GM12878 (cell line): ENCODE results near the gene PAX6. TPM values are rescaled to one million over a fixed set of nuclear protein-coding genes. Genes with fewer than 3 reads are reported as not detected.

Experiments used
- ATAC-seq: fragments of 200-7000 bp; cut with Tn5 transposase; 3 replicates; pipeline ENCODE4 v1.9.1; 2020; ENCODE audit warnings: mild to moderate bottlenecking, moderate library complexity
- BruUV-seq: library from RNA; stranded (reverse); fragments of 400-500 nt; replicated peaks from 2 replicates; lab custom pipeline; 2021; lab: Mats Ljungman, UMichigan
- CTCF ChIA-PET: fragments of 300-600 bp; sonication (Branson Sonifier 250); formaldehyde crosslinking; extraction: SDS; loops from one replicate; lab custom pipeline; 2021; ENCODE audit warnings: inconsistent platforms; lab: Yijun Ruan, JAX
- POLR2A ChIA-PET: fragments of 350-600 bp; formaldehyde crosslinking; extraction: SDS; loops from one replicate; lab custom pipeline; 2021; ENCODE audit warnings: inconsistent platforms; lab: Charles Lee
- RAD21 ChIA-PET: fragments of 300-600 bp; sonication (Branson Sonifier 250); formaldehyde crosslinking; loops from one replicate; lab custom pipeline; 2023; ENCODE audit warnings: antibody characterized with exemption; ENCODE audit not compliant: unreplicated experiment; lab: Charles Lee
- SMC1A ChIA-PET: fragments of 300-600 bp; sonication (Branson Sonifier 250); formaldehyde crosslinking; loops from one replicate; lab custom pipeline; 2023; ENCODE audit not compliant: unreplicated experiment, uncharacterized antibody; lab: Charles Lee
- DNase-seq: peaks from one replicate; pipeline ENCODE4 v3.0.0-alpha.2; 2011; ENCODE audit warnings: low read depth, low spot score
- FAIRE-seq: peaks from 3 replicates; lab custom pipeline; 2011; peaks lifted over from hg19 to GRCh38; lab: Jason Lieb, UNC
- H2AFZ ChIP-seq: 2 replicates; pipeline ENCODE4 v1.6.0; 2011; ENCODE audit warnings: low read depth, low read length, control low read depth; ENCODE audit not compliant: control insufficient read depth
- H3K27ac ChIP-seq: 2 replicates; pipeline ENCODE4 v1.5.1; 2011; ENCODE audit warnings: control low read depth; ENCODE audit not compliant: control insufficient read depth, insufficient read depth
- H3K27me3 ChIP-seq, 2 experiments: replicated peaks in 1 of 2; 2 replicates each; pipeline versions ENCODE4 v1.6.0 to v1.6.1; 2011; ENCODE audit warnings: low read length in 1 of 2; ENCODE audit not compliant: control insufficient read depth in 2 of 2, insufficient read depth in 2 of 2
- H3K36me3 ChIP-seq, 2 experiments: 2 replicates each; pipeline ENCODE4 v1.5.1; 2011; ENCODE audit warnings: low read length in 1 of 2; ENCODE audit not compliant: control insufficient read depth in 2 of 2, insufficient read depth in 2 of 2
- H3K4me1 ChIP-seq: 2 replicates; pipeline ENCODE4 v1.6.1; 2011; ENCODE audit warnings: mild to moderate bottlenecking, low read length, moderate library complexity, mixed read lengths; ENCODE audit not compliant: control insufficient read depth, insufficient read depth
- H3K4me2 ChIP-seq: 2 replicates; pipeline ENCODE4 v1.6.0; 2011; ENCODE audit warnings: control low read depth; ENCODE audit not compliant: control insufficient read depth, insufficient read depth
- H3K4me3 ChIP-seq: fragments of 200-600 bp; sonication (generic); 2 replicates; pipeline ENCODE4 v1.5.1; 2016
- H3K79me2 ChIP-seq: 2 replicates; pipeline ENCODE4 v1.6.0; 2011; ENCODE audit warnings: low read length; ENCODE audit not compliant: control insufficient read depth, insufficient read depth
- H3K9ac ChIP-seq: 2 replicates; pipeline ENCODE4 v1.8.0; 2011; ENCODE audit warnings: low read length, control low read depth, mixed read lengths; ENCODE audit not compliant: control insufficient read depth, insufficient read depth
- H3K9me3 ChIP-seq: replicated peaks from 3 replicates; pipeline ENCODE4 v1.5.1; 2011; ENCODE audit warnings: mild to moderate bottlenecking, low read length; ENCODE audit not compliant: control insufficient read depth, insufficient read depth
- H4K20me1 ChIP-seq: 2 replicates; pipeline ENCODE4 v1.6.0; 2011; ENCODE audit not compliant: control insufficient read depth, insufficient read depth
- ATF3 ChIP-seq: IDR thresholded peaks from 2 replicates; pipeline ENCODE4 v1.6.1; 2011; ENCODE audit warnings: low read depth, mild to moderate bottlenecking, low read length, moderate library complexity, borderline replicate concordance; ENCODE audit errors: extremely low read depth
- BCL3 ChIP-seq: IDR thresholded peaks from 2 replicates; pipeline ENCODE4 v1.6.1; 2011; ENCODE audit warnings: borderline replicate concordance, low read depth, mild to moderate bottlenecking, moderate library complexity, low read length; ENCODE audit not compliant: insufficient read depth, poor library complexity, severe bottlenecking
- CBFB ChIP-seq: IDR thresholded peaks from 2 replicates; pipeline ENCODE4 v1.6.1; 2016; ENCODE audit warnings: antibody characterized with exemption, low read depth
- HCFC1 ChIP-seq: fragments of 150-350 bp; IDR thresholded peaks from 2 replicates; pipeline ENCODE4 v1.6.1; 2014; ENCODE audit warnings: low read length
- IRF3 ChIP-seq: fragments of 450-650 bp; IDR thresholded peaks from 2 replicates; pipeline ENCODE4 v1.6.1; 2014; ENCODE audit warnings: mild to moderate bottlenecking
- KLF5 ChIP-seq: fragments of 450-650 bp; IDR thresholded peaks from 2 replicates; pipeline ENCODE4 v1.6.1; 2014; ENCODE audit warnings: mild to moderate bottlenecking; ENCODE audit not compliant: partially characterized antibody
- NR2F1 ChIP-seq: fragments of 450-650 bp; conservative IDR thresholded peaks from 2 replicates; pipeline ENCODE4 v1.6.1; 2017; ENCODE audit warnings: mild to moderate bottlenecking
- PAX5 ChIP-seq: IDR thresholded peaks from 2 replicates; pipeline ENCODE4 v1.6.1; 2011; ENCODE audit warnings: low read depth, low read length, borderline replicate concordance
- PBX3 ChIP-seq: IDR thresholded peaks from 2 replicates; pipeline ENCODE4 v1.6.1; 2011; ENCODE audit warnings: mild to moderate bottlenecking, low read depth, low read length, moderate library complexity; ENCODE audit not compliant: insufficient replicate concordance
- POLR2A ChIP-seq: IDR thresholded peaks from 2 replicates; pipeline ENCODE4 v1.6.1; 2011; ENCODE audit warnings: low read depth, mild to moderate bottlenecking, low read length
- POU2F2 ChIP-seq: IDR thresholded peaks from 3 replicates; pipeline ENCODE4 v1.6.1; 2011; ENCODE audit warnings: low read depth, mild to moderate bottlenecking, low read length, borderline replicate concordance
- RAD21 ChIP-seq: IDR thresholded peaks from 2 replicates; pipeline ENCODE4 v1.6.1; 2011; ENCODE audit warnings: mild to moderate bottlenecking, low read depth, low read length, moderate library complexity; ENCODE audit not compliant: insufficient read depth
- SIN3A ChIP-seq: IDR thresholded peaks from 2 replicates; pipeline ENCODE4 v1.6.1; 2012; ENCODE audit warnings: low read depth, low read length, improper control_type of control experiment
- ZSCAN29 ChIP-seq: fragments of 450-650 bp; IDR thresholded peaks from 2 replicates; pipeline ENCODE4 v1.6.1; 2017; ENCODE audit warnings: mild to moderate bottlenecking, moderate library complexity
- ZZZ3 ChIP-seq: IDR thresholded peaks from 2 replicates; pipeline ENCODE4 v1.6.1; 2011; ENCODE audit warnings: low read depth; ENCODE audit not compliant: control insufficient read depth, insufficient read length
- WGBS: methylation state at CpG from one replicate; pipeline ENCODE4 v1.1.6; 2016; ENCODE audit warnings: low lambda C conversion rate; ENCODE audit not compliant: insufficient replicate concordance, insufficient coverage; ENCODE audit errors: missing lambda C conversion rate; 5-methylcytosine and 5-hydroxymethylcytosine counted together
- in situ Hi-C: fragments of 300-500 bp; cut with MboI; formaldehyde crosslinking; loops from 9 replicates; pipeline ENCODE4 v1.14.3; 2018; ENCODE audit warnings: mixed read lengths
- intact Hi-C: fragments of 100-400 bp; cut with micrococcal nuclease; formaldehyde crosslinking; loops from one replicate; pipeline ENCODE4 v1.14.2; 2022; ENCODE audit not compliant: unreplicated experiment
- polyA plus RNA-seq, 11 experiments: library from polyadenylated mRNA; depleted of rRNA in 4 of 11; unstranded in 6 of 11; stranded (reverse) in 5 of 11; fragments of >200 nt; fragmentation: Nextera tagmentation in 4 of 11; fragmentation: Illumina TruSeq in 1 of 11; extraction: Ambion mirVana in 4 of 11; extraction: Trizol in 1 of 11; gene quantifications; 1 replicate in 1 of 11; 2 replicates in 10 of 11; pipeline versions ENCODE4 v1.2.1 to v1.2.3, GENCODE V29; 2011 to 2016; ENCODE audit warnings: inconsistent platforms in 2 of 11, missing spikeins in 2 of 11, low read depth in 1 of 11
- total RNA-seq, 4 experiments: library from RNA; depleted of rRNA in 3 of 4; stranded (reverse); fragments of >200 nt in 3 of 4; fragmentation: Illumina TruSeq in 1 of 4; extraction: Trizol in 1 of 4; gene quantifications; 2 replicates each; pipeline versions ENCODE4 v1.2.1 to v1.2.3, GENCODE V29; 2013 to 2021

Gene PAX6
- total and polyA plus RNA-seq, 10 of the 15 experiments (the other 5 are each of a cell fraction or from before 2014, with no cell fraction given) = 0.06 to 0.26 (median 0.10) TPM; not detected in 3

GRCh38 chr11:31784611-31785010 lies 26.5 kb downstream of the PAX6 start:
- H2AFZ ChIP-seq = no peak overlapping the region
- no peak overlapping the region for H3K4me2 ChIP-seq
- no peak overlapping the region for H3K27ac ChIP-seq
- H4K20me1 ChIP-seq = no peaks in the 10 kb centered on the region
- H3K27me3 ChIP-seq = no peaks in the 10 kb centered on the region
- no peak for ATAC-seq
- FAIRE-seq = no peak
- intact Hi-C loops = no loop called here
- H3K79me2 ChIP-seq = no peaks in the 10 kb centered on the region
- H3K9ac ChIP-seq = no peak overlapping the region
- RAD21 ChIA-PET = no interaction called here
- SMC1A ChIA-PET = no interaction called here
- BruUV-seq = no TSS peak
- no peak overlapping the region for H3K4me3 ChIP-seq
- DNase-seq = no peak
- H3K9me3 ChIP-seq = no peaks in the 10 kb centered on the region
- in situ Hi-C loops = no loop called here
- POLR2A ChIA-PET = no interaction called here
- H3K36me3 ChIP-seq = no peaks in the 10 kb centered on the region
- no peaks in the 10 kb centered on the region for H3K4me1 ChIP-seq
- WGBS = 100% methylated on average over 2 of the region's 2 CpGs
- TF ChIP-seq ZZZ3 = no peak
- no peak for TF ChIP-seq ZSCAN29
- no peak for TF ChIP-seq POLR2A
- no peak for TF ChIP-seq KLF5
- TF ChIP-seq SIN3A = no peak
- no peak for TF ChIP-seq PAX5
- no peak for TF ChIP-seq ATF3
- CTCF ChIA-PET = no interaction called here

- CTCF ChIA-PET = no interaction called here
- FAIRE-seq = no peak
- Histone ChIP-seq H3K27me3 (no peaks in the 10 kb centered on the region), H4K20me1 (no peaks in the 10 kb centered on the region), H3K4me2 (no peak overlapping the region), H3K4me3 (no peak overlapping the region), H2AFZ (no peak overlapping the region), H3K4me1 (no peaks in the 10 kb centered on the region), H3K9ac (no peak overlapping the region), H3K27ac (no peak overlapping the region), H3K36me3 (no peaks in the 10 kb centered on the region), H3K9me3 (no peaks in the 10 kb centered on the region), H3K79me2 (no peaks in the 10 kb centered on the region)
- intact Hi-C loops = no loop called here
- no peak for ATAC-seq
- in situ Hi-C loops = no loop called here
- no peak for DNase-seq
- no TSS peak for BruUV-seq
- WGBS = 98% methylated on average over 6 of the region's 6 CpGs
- RAD21 ChIA-PET = no interaction called here
- SMC1A ChIA-PET = no interaction called here
- POLR2A ChIA-PET = no interaction called here
- no peak for TF ChIP-seq ATF3
- TF ChIP-seq NR2F1 = no peak
- no peak for TF ChIP-seq POU2F2
- TF ChIP-seq RAD21 = no peak
- no peak for TF ChIP-seq PBX3
- no peak for TF ChIP-seq IRF3
- no peak for TF ChIP-seq HCFC1
- TF ChIP-seq CBFB = no peak
- TF ChIP-seq BCL3 = no peak
Observed at GRCh38 chr11:31783252-31783651, 27.9 kb downstream of the PAX6 start.
